Mammary epithelial cell (primary cell): Measurements from ENCODE around the gene TNFAIP6.

Experiments
- CTCF ChIP-seq, 2 donors: IDR thresholded peaks in 1 of 2; conservative IDR thresholded peaks in 1 of 2; 2 replicates each; pipeline ENCODE4 v1.5.1; 2011 to 2012; ENCODE audit warnings: inconsistent platforms in 2 of 2, low read length in 2 of 2, mild to moderate bottlenecking in 2 of 2, control low read depth in 1 of 2, low read depth in 1 of 2; ENCODE audit not compliant: insufficient read depth in 1 of 2; ENCODE audit errors: extremely low read depth in 1 of 2
- EZH2 ChIP-seq: IDR thresholded peaks from 2 replicates; pipeline ENCODE4 v1.6.1; 2012; ENCODE audit warnings: low read length, inconsistent platforms, borderline replicate concordance

DNA sequence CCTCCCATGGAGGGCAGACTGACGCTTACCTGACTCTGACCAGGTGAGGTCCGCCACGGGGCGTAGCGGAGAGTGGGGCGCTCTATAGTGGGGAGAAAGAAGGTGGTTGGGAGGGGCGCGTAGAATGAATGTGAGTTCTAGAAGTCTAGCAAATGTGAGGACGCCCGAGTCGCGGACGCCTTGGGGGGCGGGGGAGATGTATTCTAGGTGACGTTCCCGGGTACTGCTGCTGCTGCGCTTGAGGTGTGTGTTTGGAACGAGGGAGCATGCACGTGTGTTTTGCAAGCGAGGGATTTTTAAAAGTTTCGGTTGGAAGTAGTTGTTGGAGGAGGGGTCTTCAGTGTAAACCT, 53.1 kb downstream of the TNFAIP6 start:
- TF ChIP-seq CTCF (conservative IDR thresholded peaks at IDR 0.05 in 1 of 2, IDR thresholded peaks at IDR 0.05 in 1 of 2; ENCODE audit: extremely low read depth in 1 of 2, insufficient read depth in 1 of 2, low read depth in 1 of 2, low read length in 2 of 2) (no peak), EZH2 (no peak)
